Body of pancreas (tissue), 4 donors: ENCODE data around the gene GRAP2.

Source experiments
- POLR2A ChIP-seq, 3 donors: fragments of 450-650 bp; IDR thresholded peaks; one replicate each; pipeline ENCODE4 v1.6.1; 2016; ENCODE audit warnings: antibody characterized with exemption in 3 of 3, mild to moderate bottlenecking in 2 of 3
- TF ChIP-seq, protein P1 (sequence below), 7 experiments: fragments of 450-650 bp in 4 of 7; fragments of 200-600 bp in 3 of 7; sonication (generic) in 3 of 7; IDR thresholded peaks; one replicate each; pipeline ENCODE4 v1.5.1; 2016 to 2019; ENCODE audit warnings: antibody characterized with exemption in 7 of 7

DNA sequence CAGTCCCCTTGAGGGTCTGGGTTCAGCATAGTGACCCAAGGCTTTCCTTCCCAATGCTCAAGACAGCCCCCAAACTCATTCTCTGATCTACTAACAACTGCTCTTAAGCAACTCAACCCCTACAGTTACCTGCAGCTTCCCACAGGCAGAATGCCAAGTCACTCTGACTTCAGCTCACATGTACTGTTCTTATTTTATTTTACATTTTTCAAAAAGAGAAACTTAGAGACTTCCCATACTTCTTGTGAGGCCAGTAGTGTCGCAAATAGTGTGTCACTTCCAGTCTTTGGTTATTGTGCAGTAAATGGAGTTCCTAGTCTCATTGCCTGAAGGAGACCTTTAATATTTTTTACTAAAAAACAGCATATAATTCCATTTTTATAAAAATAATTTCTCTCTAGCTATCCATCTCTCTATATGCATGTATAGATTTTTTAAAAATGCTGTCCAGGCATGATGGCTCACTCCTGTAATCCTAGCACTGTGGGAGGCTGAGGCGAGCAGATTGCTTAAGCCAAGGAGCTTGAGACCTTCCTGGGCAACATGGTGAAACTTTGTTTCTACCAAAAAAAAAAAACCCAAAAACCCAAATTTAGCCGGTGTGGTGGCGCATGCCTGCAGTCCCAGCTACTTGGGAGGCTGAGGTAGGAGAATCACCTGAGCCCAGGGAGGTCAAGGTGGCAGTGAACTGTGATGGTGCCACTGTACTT is 49.1 kb upstream of the GRAP2 start:
- TF ChIP-seq, protein P1, sequence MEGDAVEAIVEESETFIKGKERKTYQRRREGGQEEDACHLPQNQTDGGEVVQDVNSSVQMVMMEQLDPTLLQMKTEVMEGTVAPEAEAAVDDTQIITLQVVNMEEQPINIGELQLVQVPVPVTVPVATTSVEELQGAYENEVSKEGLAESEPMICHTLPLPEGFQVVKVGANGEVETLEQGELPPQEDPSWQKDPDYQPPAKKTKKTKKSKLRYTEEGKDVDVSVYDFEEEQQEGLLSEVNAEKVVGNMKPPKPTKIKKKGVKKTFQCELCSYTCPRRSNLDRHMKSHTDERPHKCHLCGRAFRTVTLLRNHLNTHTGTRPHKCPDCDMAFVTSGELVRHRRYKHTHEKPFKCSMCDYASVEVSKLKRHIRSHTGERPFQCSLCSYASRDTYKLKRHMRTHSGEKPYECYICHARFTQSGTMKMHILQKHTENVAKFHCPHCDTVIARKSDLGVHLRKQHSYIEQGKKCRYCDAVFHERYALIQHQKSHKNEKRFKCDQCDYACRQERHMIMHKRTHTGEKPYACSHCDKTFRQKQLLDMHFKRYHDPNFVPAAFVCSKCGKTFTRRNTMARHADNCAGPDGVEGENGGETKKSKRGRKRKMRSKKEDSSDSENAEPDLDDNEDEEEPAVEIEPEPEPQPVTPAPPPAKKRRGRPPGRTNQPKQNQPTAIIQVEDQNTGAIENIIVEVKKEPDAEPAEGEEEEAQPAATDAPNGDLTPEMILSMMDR (IDR thresholded peaks at IDR 0.05) = no peak
- TF ChIP-seq POLR2A (IDR thresholded peaks at IDR 0.05) = no peak
